ENCODE measurements around the gene RHOG.

RHOG gene

DNA sequence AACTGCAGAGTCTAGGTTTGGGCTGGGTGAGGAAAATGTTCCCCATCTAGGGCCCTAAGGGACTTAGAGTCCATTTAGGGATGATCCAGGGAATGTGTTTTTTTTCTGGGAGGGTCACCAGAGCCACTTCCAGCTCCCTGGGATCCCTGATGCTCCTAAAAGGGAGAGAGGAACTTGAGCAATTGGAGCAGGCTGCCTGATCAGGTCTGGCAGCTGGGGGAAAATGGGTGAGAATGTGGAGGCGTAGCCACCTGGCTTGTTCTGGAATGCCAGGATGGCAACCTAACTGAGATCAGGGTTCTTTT lies 31.2 kb downstream of the RHOG start:
- TF ChIP-seq, protein P1, sequence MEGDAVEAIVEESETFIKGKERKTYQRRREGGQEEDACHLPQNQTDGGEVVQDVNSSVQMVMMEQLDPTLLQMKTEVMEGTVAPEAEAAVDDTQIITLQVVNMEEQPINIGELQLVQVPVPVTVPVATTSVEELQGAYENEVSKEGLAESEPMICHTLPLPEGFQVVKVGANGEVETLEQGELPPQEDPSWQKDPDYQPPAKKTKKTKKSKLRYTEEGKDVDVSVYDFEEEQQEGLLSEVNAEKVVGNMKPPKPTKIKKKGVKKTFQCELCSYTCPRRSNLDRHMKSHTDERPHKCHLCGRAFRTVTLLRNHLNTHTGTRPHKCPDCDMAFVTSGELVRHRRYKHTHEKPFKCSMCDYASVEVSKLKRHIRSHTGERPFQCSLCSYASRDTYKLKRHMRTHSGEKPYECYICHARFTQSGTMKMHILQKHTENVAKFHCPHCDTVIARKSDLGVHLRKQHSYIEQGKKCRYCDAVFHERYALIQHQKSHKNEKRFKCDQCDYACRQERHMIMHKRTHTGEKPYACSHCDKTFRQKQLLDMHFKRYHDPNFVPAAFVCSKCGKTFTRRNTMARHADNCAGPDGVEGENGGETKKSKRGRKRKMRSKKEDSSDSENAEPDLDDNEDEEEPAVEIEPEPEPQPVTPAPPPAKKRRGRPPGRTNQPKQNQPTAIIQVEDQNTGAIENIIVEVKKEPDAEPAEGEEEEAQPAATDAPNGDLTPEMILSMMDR (IDR thresholded peaks at IDR 0.05; ENCODE audit: insufficient read depth, missing control alignments), result no peak
- DNase-seq (ENCODE audit: insufficient read length, low spot score), result no peak
- no peak for FAIRE-seq

DNA sequence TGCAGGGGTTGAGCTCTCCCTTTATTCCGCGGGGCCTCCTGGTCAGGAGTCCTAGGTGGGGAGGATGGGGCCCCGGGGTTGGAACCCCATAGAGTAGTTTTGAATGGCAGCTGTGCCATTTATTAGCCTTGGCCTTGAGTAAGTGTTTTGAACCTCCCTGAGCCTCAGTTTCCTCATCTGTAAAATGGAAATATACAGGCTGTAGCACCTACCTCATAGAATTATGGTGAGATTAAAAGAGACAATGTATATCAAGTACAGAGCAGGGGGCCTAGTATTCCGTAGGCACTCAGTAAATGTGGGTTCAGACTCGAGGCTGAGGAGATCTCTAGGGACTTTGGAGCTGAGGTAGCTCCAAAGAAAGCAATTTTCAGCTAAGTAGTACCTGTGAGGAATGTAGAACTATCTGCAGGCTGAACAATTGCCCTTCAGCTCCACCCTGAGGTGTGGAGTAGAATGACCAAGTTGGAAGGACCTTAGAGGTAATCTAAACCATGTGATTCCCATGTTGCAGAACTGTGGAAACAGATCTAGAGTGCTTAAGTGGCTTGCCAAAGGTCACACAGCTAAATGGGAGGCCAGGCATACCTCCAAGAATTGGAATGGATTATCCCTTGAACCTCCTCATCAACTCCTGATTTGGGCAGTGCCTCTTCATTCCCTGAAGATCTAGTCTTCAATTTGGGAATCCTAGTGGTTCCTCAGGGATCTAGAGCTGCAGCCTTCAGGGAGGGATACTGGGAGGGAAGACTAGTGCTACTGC lies 31.7 kb downstream of the RHOG start:
- TF ChIP-seq, protein P1 (IDR thresholded peaks at IDR 0.05; ENCODE audit: insufficient read depth, missing control alignments), result peak; percentile 29
- DNase-seq (ENCODE audit: insufficient read length, low spot score) (no peak), FAIRE-seq (no peak)

DNA sequence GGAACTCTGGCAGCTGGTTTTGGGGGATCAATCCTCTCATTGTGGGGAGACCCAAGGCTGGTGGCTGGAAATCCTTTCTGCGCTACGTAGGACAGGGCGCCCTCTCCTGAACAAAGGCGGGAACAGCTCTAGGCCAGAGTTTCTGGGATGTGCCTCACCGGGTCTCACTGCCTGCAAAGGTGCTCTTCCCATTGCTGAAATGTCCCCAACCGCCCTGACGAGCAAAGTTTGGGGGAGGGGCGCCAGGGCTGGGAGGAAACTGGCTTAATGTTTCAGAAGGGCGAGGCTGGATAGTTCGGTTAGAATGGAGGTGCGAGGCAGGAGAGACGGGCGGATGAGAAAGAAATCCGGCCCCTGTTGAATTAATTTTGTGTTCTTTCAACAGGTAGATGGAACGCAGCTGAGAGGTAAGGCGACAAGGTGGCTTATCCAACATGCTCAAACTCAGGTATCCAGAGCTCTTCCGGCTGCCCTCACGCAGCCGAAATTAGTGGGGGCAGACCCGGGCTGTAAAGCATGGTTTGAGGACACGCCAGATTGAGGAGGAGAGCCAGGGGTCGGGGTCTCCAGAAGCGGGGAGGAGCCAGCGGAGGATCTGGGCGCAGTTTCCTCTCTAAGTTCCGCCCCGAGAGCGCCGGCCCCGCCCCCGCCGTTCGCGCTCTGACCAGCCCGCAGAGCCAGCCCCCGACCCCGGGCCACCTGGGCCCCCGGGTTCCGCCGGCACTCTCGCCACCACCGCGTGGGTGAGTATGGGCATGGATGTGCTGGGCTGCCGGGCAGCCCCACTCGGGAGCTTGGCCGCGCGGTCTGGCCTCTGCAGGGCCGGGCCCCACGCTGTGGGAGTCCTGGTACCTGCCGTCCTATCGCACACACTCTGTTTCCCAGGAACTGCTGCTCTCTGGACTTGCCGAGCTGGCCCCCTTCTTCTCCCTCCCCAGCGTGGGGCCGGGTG lies 32.6 kb downstream of the RHOG start, which contains the start of gene PGAP2:
TSS of gene PGAP2 (plus strand) at position 652 of the 952 bp plus-strand sequence. CDS start 2,700 bp downstream, outside the sequence.
- DNase-seq (ENCODE audit: insufficient read length, low spot score) (peak; percentile 46), FAIRE-seq (no peak)
- TF ChIP-seq, protein P1 (IDR thresholded peaks at IDR 0.05; ENCODE audit: insufficient read depth, missing control alignments), result peak; percentile 51

DNA sequence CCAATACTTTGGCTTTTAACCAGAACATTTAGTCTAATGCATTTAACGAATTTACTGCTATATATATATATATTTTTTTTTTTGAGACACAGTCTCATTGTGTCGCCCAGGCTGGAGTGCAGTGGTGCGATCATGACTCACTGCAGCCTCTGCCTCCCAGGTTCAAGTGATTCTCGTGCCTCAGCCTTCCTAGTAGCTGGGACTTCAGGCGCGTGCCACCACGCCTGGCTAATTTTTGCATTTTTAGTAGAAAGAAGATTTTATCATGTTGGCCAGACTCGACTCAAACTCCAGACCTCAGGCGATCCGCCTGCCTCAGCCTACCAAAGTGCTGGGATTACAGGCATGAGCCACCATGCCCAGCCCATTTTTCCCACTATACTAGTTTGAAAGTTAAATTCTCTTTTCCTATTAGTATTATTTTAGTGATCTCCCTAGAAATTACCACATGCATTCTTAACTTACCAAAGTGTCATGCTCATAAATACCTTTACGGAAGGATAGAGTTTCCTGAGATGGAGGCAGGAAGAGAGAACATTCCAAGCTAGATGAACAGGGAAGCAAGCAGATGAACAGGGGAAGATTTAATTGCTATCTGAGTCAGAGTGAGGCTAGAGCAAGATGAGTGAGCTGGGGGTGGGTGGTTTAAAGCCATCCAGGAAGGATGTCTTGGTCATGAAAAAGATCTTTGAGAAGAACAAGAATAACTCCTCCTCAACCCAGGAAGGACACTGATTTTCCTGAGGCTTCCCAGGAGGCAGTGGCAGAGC lies 36.8 kb downstream of the RHOG start:
- FAIRE-seq, result no peak
- TF ChIP-seq, protein P1 (IDR thresholded peaks at IDR 0.05; ENCODE audit: insufficient read depth, missing control alignments), result no peak
- DNase-seq (ENCODE audit: insufficient read length, low spot score), result no peak

DNA sequence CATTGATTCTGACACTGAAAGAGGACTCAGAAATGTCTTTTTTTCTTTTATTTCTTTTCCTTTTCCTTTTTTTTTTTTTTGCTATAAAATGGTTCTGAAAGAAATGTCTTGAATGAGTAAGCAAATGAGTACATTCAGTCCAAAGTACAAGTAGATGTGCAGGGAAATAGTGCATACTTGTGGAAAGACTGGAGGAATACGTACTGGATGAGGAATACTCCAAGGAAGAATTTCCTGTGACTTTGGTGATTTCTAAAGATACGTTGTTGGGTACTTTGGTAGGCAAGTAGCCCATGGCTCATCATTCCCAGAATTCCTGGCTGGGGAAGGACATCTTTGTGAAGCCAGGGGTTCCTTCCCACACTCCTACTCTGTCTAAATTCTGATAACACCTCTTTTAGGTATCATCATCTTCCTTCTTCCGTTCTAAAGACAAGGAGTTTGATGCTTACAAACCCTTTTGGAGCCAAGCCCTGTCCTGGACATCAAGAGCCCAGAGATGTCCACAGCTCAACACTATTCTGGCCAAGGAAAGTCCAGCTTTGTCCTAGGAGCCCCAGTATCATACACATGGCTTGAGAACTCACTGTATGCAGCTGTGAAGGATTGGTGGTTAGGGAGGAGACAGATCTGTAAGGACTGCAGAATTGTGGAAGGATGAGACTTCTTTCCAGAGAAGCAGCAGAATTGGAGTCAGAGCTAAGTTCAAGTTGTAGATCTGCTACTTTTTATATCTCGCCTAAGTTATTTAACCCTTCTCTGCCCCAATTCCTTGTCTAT lies 38.6 kb downstream of the RHOG start:
- FAIRE-seq (no peak), DNase-seq (ENCODE audit: insufficient read length, low spot score) (no peak)
- TF ChIP-seq, protein P1 (IDR thresholded peaks at IDR 0.05; ENCODE audit: insufficient read depth, missing control alignments), result no peak

DNA sequence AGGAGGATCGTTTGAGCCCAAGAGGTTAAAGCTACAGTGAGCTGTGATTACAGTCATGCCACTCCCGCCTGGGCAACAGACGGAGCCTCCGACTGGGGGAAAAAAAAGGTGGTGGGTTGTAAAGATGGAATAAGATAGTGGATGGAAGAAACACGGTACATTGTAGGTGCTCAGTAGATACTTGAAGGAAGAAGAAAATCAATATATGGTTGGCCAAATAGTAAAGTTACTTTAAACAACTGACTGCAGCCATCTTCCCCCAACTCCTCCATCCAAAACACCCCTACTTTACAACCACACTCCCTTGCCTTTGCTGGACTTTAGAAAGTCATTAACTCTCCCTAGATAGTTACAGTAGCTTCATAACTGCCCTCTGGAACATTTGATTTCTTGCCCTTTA lies 40.9 kb downstream of the RHOG start:
- FAIRE-seq (no peak), DNase-seq (ENCODE audit: insufficient read length, low spot score) (no peak)
- TF ChIP-seq, protein P1 (IDR thresholded peaks at IDR 0.05; ENCODE audit: insufficient read depth, missing control alignments), result no peak

Data from D721Med (cell line).